ENCODE results near the gene ITGB6.

ITGB6 gene

GRCh38 chr2:160075171-160075570 is 124.9 kb downstream of the ITGB6 start:
- Histone ChIP-seq H3K23ac (ENCODE audit: low read length in 2 of 2) (no peak overlapping the region), H3K9me3 (ENCODE audit: control insufficient read depth, low read length) (no peaks in the 10 kb centered on the region), H2BK5ac (ENCODE audit: low read depth, low read length, poor library complexity, severe bottlenecking) (no peak overlapping the region), H3K27me3 (ENCODE audit: control insufficient read depth in 1 of 2, insufficient read depth in 1 of 2, low read length in 2 of 2) (no peaks in the 10 kb centered on the region), H4K91ac (ENCODE audit: low read length) (no peak overlapping the region), H3K27ac (ENCODE audit: low read length, poor library complexity, severe bottlenecking) (no peak overlapping the region), H3K18ac (ENCODE audit: low read depth in 1 of 2, low read length in 2 of 2) (no peak overlapping the region), H4K8ac (ENCODE audit: low read length) (no peak overlapping the region), H3K4me3 (ENCODE audit: insufficient read depth in 1 of 2, low read depth in 1 of 2, low read length in 2 of 2) (no peak overlapping the region), H3K36me3 (ENCODE audit: control insufficient read depth in 1 of 2, insufficient read depth in 2 of 2, low read depth in 1 of 2, low read length in 2 of 2) (no peaks in the 10 kb centered on the region), H3K4me2 (ENCODE audit: low read length, poor library complexity, severe bottlenecking) (no peak overlapping the region), H2AFZ (ENCODE audit: low read depth, low read length) (no peak overlapping the region), H3K4ac (ENCODE audit: low read depth in 1 of 2, low read length in 2 of 2) (no peak overlapping the region), H3K14ac (ENCODE audit: low read length in 2 of 2) (no peak overlapping the region), H3K4me1 (ENCODE audit: control insufficient read depth, insufficient read depth, low read depth, low read length) (peaks cover 6% of the 10 kb centered on the region), H2BK15ac (ENCODE audit: low read depth, poor library complexity, severe bottlenecking) (no peak overlapping the region), H2BK120ac (ENCODE audit: low read depth, low read length) (no peak overlapping the region), H3K79me1 (replicated peaks; ENCODE audit: low read length, poor library complexity, severe bottlenecking) (no peaks in the 10 kb centered on the region), H3K9ac (ENCODE audit: low read length) (no peak overlapping the region), H2AK5ac (ENCODE audit: low read length, severe bottlenecking) (no peak overlapping the region), H2BK12ac (ENCODE audit: low read length in 2 of 2) (no peak overlapping the region)
- DNase-seq, result no peak
- 76% methylated on average over 5 of the region's 5 CpGs for WGBS

- no peak overlapping the region for H2AFZ ChIP-seq (ENCODE audit: low read depth, low read length)
- 71% methylated on average over 2 of the region's 2 CpGs for WGBS
- no peak overlapping the region for H3K14ac ChIP-seq (ENCODE audit: low read length in 2 of 2)
- H3K4me2 ChIP-seq (ENCODE audit: low read length, poor library complexity, severe bottlenecking), result no peak overlapping the region
- no peak overlapping the region for H4K8ac ChIP-seq (ENCODE audit: low read length)
- no peak overlapping the region for H2AK5ac ChIP-seq (ENCODE audit: low read length, severe bottlenecking)
- no peak overlapping the region for H2BK15ac ChIP-seq (ENCODE audit: low read depth, poor library complexity, severe bottlenecking)
- H3K4me3 ChIP-seq (ENCODE audit: insufficient read depth in 1 of 2, low read depth in 1 of 2, low read length in 2 of 2), result no peak overlapping the region
- DNase-seq, result no peak
- H3K4me1 ChIP-seq (ENCODE audit: control insufficient read depth, insufficient read depth, low read depth, low read length), result peaks cover 6% of the 10 kb centered on the region
- H3K79me1 ChIP-seq (replicated peaks; ENCODE audit: low read length, poor library complexity, severe bottlenecking), result no peaks in the 10 kb centered on the region
- H3K18ac ChIP-seq (ENCODE audit: low read depth in 1 of 2, low read length in 2 of 2), result no peak overlapping the region
- no peak overlapping the region for H3K9ac ChIP-seq (ENCODE audit: low read length)
- H3K36me3 ChIP-seq (ENCODE audit: control insufficient read depth in 1 of 2, insufficient read depth in 2 of 2, low read depth in 1 of 2, low read length in 2 of 2), result no peaks in the 10 kb centered on the region
- H3K4ac ChIP-seq (ENCODE audit: low read depth in 1 of 2, low read length in 2 of 2), result no peak overlapping the region
- no peak overlapping the region for H2BK120ac ChIP-seq (ENCODE audit: low read depth, low read length)
- H3K27ac ChIP-seq (ENCODE audit: low read length, poor library complexity, severe bottlenecking), result no peak overlapping the region
- H3K23ac ChIP-seq (ENCODE audit: low read length in 2 of 2), result no peak overlapping the region
- H2BK12ac ChIP-seq (ENCODE audit: low read length in 2 of 2), result no peak overlapping the region
- H2BK5ac ChIP-seq (ENCODE audit: low read depth, low read length, poor library complexity, severe bottlenecking), result no peak overlapping the region
- H3K9me3 ChIP-seq (ENCODE audit: control insufficient read depth, low read length), result no peaks in the 10 kb centered on the region
- H4K91ac ChIP-seq (ENCODE audit: low read length), result no peak overlapping the region
- no peaks in the 10 kb centered on the region for H3K27me3 ChIP-seq (ENCODE audit: control insufficient read depth in 1 of 2, insufficient read depth in 1 of 2, low read length in 2 of 2)
Measured at GRCh38 chr2:160073284-160073888, 126.7 kb downstream of the ITGB6 start.

GRCh38 chr2:160068906-160069305 is 131.2 kb downstream of the ITGB6 start:
- Histone ChIP-seq H4K91ac (ENCODE audit: low read length) (no peak overlapping the region), H2AK5ac (ENCODE audit: low read length, severe bottlenecking) (no peak overlapping the region), H3K79me1 (replicated peaks; ENCODE audit: low read length, poor library complexity, severe bottlenecking) (no peaks in the 10 kb centered on the region), H2BK5ac (ENCODE audit: low read depth, low read length, poor library complexity, severe bottlenecking) (no peak overlapping the region), H3K4me2 (ENCODE audit: low read length, poor library complexity, severe bottlenecking) (no peak overlapping the region), H2BK15ac (ENCODE audit: low read depth, poor library complexity, severe bottlenecking) (no peak overlapping the region), H3K23ac (ENCODE audit: low read length in 2 of 2) (no peak overlapping the region), H3K4me1 (ENCODE audit: control insufficient read depth, insufficient read depth, low read depth, low read length) (no peaks in the 10 kb centered on the region), H3K27me3 (ENCODE audit: control insufficient read depth in 1 of 2, insufficient read depth in 1 of 2, low read length in 2 of 2) (no peaks in the 10 kb centered on the region), H2BK12ac (ENCODE audit: low read length in 2 of 2) (no peak overlapping the region), H3K4ac (ENCODE audit: low read depth in 1 of 2, low read length in 2 of 2) (no peak overlapping the region), H3K14ac (ENCODE audit: low read length in 2 of 2) (no peak overlapping the region), H2AFZ (ENCODE audit: low read depth, low read length) (no peak overlapping the region), H2BK120ac (ENCODE audit: low read depth, low read length) (no peak overlapping the region), H3K4me3 (ENCODE audit: insufficient read depth in 1 of 2, low read depth in 1 of 2, low read length in 2 of 2) (no peak overlapping the region), H3K36me3 (ENCODE audit: control insufficient read depth in 1 of 2, insufficient read depth in 2 of 2, low read depth in 1 of 2, low read length in 2 of 2) (no peaks in the 10 kb centered on the region), H4K8ac (ENCODE audit: low read length) (no peak overlapping the region), H3K9me3 (ENCODE audit: control insufficient read depth, low read length) (no peaks in the 10 kb centered on the region), H3K9ac (ENCODE audit: low read length) (no peak overlapping the region), H3K27ac (ENCODE audit: low read length, poor library complexity, severe bottlenecking) (no peak overlapping the region), H3K18ac (ENCODE audit: low read depth in 1 of 2, low read length in 2 of 2) (no peak overlapping the region)
- no peak for DNase-seq
- 75% methylated on average over 2 of the region's 2 CpGs for WGBS

- Histone ChIP-seq H3K4ac (ENCODE audit: low read depth in 1 of 2, low read length in 2 of 2) (no peak overlapping the region), H3K23ac (ENCODE audit: low read length in 2 of 2) (no peak overlapping the region), H3K27me3 (ENCODE audit: control insufficient read depth in 1 of 2, insufficient read depth in 1 of 2, low read length in 2 of 2) (no peaks in the 10 kb centered on the region), H3K9me3 (ENCODE audit: control insufficient read depth, low read length) (no peaks in the 10 kb centered on the region), H2BK15ac (ENCODE audit: low read depth, poor library complexity, severe bottlenecking) (no peak overlapping the region), H3K4me1 (ENCODE audit: control insufficient read depth, insufficient read depth, low read depth, low read length) (peaks cover 8% of the 10 kb centered on the region), H2BK5ac (ENCODE audit: low read depth, low read length, poor library complexity, severe bottlenecking) (no peak overlapping the region), H2AFZ (ENCODE audit: low read depth, low read length) (no peak overlapping the region), H3K36me3 (ENCODE audit: control insufficient read depth in 1 of 2, insufficient read depth in 2 of 2, low read depth in 1 of 2, low read length in 2 of 2) (no peaks in the 10 kb centered on the region), H4K91ac (ENCODE audit: low read length) (no peak overlapping the region), H3K4me2 (ENCODE audit: low read length, poor library complexity, severe bottlenecking) (no peak overlapping the region), H3K9ac (ENCODE audit: low read length) (no peak overlapping the region), H3K18ac (ENCODE audit: low read depth in 1 of 2, low read length in 2 of 2) (no peak overlapping the region), H2BK120ac (ENCODE audit: low read depth, low read length) (no peak overlapping the region), H2AK5ac (ENCODE audit: low read length, severe bottlenecking) (no peak overlapping the region), H3K79me1 (replicated peaks; ENCODE audit: low read length, poor library complexity, severe bottlenecking) (peaks cover 15% of the 10 kb centered on the region), H3K14ac (ENCODE audit: low read length in 2 of 2) (no peak overlapping the region), H3K27ac (ENCODE audit: low read length, poor library complexity, severe bottlenecking) (no peak overlapping the region), H3K4me3 (ENCODE audit: insufficient read depth in 1 of 2, low read depth in 1 of 2, low read length in 2 of 2) (no peak overlapping the region), H4K8ac (ENCODE audit: low read length) (no peak overlapping the region), H2BK12ac (ENCODE audit: low read length in 2 of 2) (no peak overlapping the region)
- DNase-seq, result no peak
- WGBS, result 100% methylated on average over 1 of the region's 1 CpG
Measured at GRCh38 chr2:160064916-160065315, 135.2 kb downstream of the ITGB6 start.
